K562 (cell line): Measurements from ENCODE around the gene MAN2B1. TPM values are rescaled to one million over a fixed set of nuclear protein-coding genes. Genes with fewer than 3 reads are reported as not detected.

ENCODE experiments used
- ATAC-seq: fragments of 200-7000 bp; cut with Tn5 transposase; 3 replicates; pipeline ENCODE4 v1.9.1; 2020; ENCODE audit warnings: moderate library complexity
- BruUV-seq: library from RNA; stranded (reverse); fragments of 400-500 nt; replicated peaks from 2 replicates; lab custom pipeline; 2021; lab: Mats Ljungman, UMichigan
- CTCF ChIA-PET: fragments of 300-600 bp; formaldehyde crosslinking; extraction: SDS; loops from one replicate; lab custom pipeline; 2021; ENCODE audit warnings: low intra/inter-chr PET ratio; lab: Yijun Ruan, JAX
- POLR2A ChIA-PET: fragments of 300-600, 350-650 bp; sonication (Branson Sonifier 250); formaldehyde crosslinking; extraction: SDS; loops from one replicate; lab custom pipeline; 2021; ENCODE audit warnings: antibody characterized with exemption, inconsistent platforms; lab: Yijun Ruan, JAX
- DNase-seq, 4 experiments: peaks; one replicate each; pipeline versions ENCODE4 v3.0.0 to v3.0.0-alpha.2; 2011 to 2018; ENCODE audit warnings: low spot score in 3 of 4, mixed read lengths in 3 of 4; ENCODE audit errors: extremely low read depth in 1 of 4
- FAIRE-seq: peaks from 2 replicates; lab custom pipeline; 2011; peaks lifted over from hg19 to GRCh38; lab: Jason Lieb, UNC
- H2AFZ ChIP-seq: 2 replicates; pipeline ENCODE4 v1.6.0; 2011; ENCODE audit warnings: low read depth, low read length, control low read depth, inconsistent platforms
- H3K27ac ChIP-seq: fragments of 200-600 bp; 3 replicates; pipeline ENCODE4 v1.8.0; 2011; ENCODE audit warnings: low read depth, mild to moderate bottlenecking, control low read depth, inconsistent platforms, low read length, moderate library complexity, mixed read lengths; ENCODE audit errors: extremely low read depth
- H3K27me3 ChIP-seq, 2 experiments: fragments of 300-600 bp in 1 of 2; 2 replicates in 1 of 2; 3 replicates in 1 of 2; pipeline versions ENCODE4 v1.6.0 to v1.8.0; 2011; ENCODE audit warnings: inconsistent platforms in 2 of 2, low read length in 2 of 2, mild to moderate bottlenecking in 1 of 2, mixed read lengths in 1 of 2, moderate library complexity in 1 of 2; ENCODE audit not compliant: control insufficient read depth in 2 of 2, insufficient read depth in 2 of 2
- H3K36me3 ChIP-seq: fragments of 300-600 bp; 3 replicates; pipeline ENCODE4 v1.8.0; 2011; ENCODE audit warnings: mild to moderate bottlenecking, low read length, inconsistent platforms; ENCODE audit not compliant: control insufficient read depth, insufficient read depth
- H3K4me1 ChIP-seq, 2 experiments: fragments of 200-600 bp in 1 of 2; replicated peaks in 1 of 2; 2 replicates in 1 of 2; 3 replicates in 1 of 2; pipeline versions ENCODE4 v1.5.1 to v1.8.0; 2011; ENCODE audit warnings: inconsistent platforms in 2 of 2, low read length in 2 of 2, mild to moderate bottlenecking in 1 of 2, mixed read lengths in 1 of 2, moderate library complexity in 1 of 2; ENCODE audit not compliant: control insufficient read depth in 2 of 2, insufficient read depth in 2 of 2
- H3K4me2 ChIP-seq: 2 replicates; pipeline ENCODE4 v1.6.1; 2011; ENCODE audit warnings: low read length, control low read depth, inconsistent platforms, mixed read lengths; ENCODE audit not compliant: insufficient read depth
- H3K4me3 ChIP-seq: fragments of 200-600 bp; sonication (generic), shearing (Covaris generic); 2 replicates; pipeline ENCODE4 v1.5.1; 2016; ENCODE audit warnings: control low read depth, inconsistent platforms
- H3K79me2 ChIP-seq: fragments of 200-600 bp; 3 replicates; pipeline ENCODE4 v1.8.0; 2011; ENCODE audit warnings: low read length, inconsistent platforms; ENCODE audit not compliant: control insufficient read depth, insufficient read depth
- H3K9ac ChIP-seq, 2 experiments: 2 replicates each; pipeline versions ENCODE4 v1.6.0 to v1.6.1; 2011; ENCODE audit warnings: low read depth in 2 of 2, low read length in 2 of 2, control low read depth in 1 of 2, inconsistent platforms in 1 of 2, mild to moderate bottlenecking in 1 of 2, mixed read lengths in 1 of 2; ENCODE audit not compliant: insufficient read depth in 1 of 2
- H3K9me1 ChIP-seq: one replicate; pipeline ENCODE4 v1.6.0; 2011; ENCODE audit warnings: inconsistent platforms, mild to moderate bottlenecking, low read length, moderate library complexity; ENCODE audit not compliant: control insufficient read depth, insufficient read depth
- H3K9me3 ChIP-seq: replicated peaks from 2 replicates; pipeline ENCODE4 v1.5.1; 2011; ENCODE audit warnings: low read depth, low read length, inconsistent platforms; ENCODE audit not compliant: control insufficient read depth, insufficient read depth
- H4K20me1 ChIP-seq: replicated peaks from 2 replicates; pipeline ENCODE4 v1.6.1; 2011; ENCODE audit warnings: low read length, inconsistent platforms, mixed read lengths; ENCODE audit not compliant: control insufficient read depth, insufficient read depth
- MED1 ChIP-seq: sonication (generic); formaldehyde crosslinking; IDR thresholded peaks from 2 replicates; pipeline ENCODE4 v1.8.1; 2023; ENCODE audit warnings: missing genetic modification reagents, borderline replicate concordance
- POLR2A ChIP-seq: fragments of 450-650 bp; conservative IDR thresholded peaks from 2 replicates; pipeline ENCODE4 v1.6.1; 2016
- POLR2G ChIP-seq: fragments of 200-400 bp; formaldehyde crosslinking; IDR thresholded peaks from 2 replicates; pipeline ENCODE4 v1.6.1; 2017; ENCODE audit warnings: low read depth, mild to moderate bottlenecking, antibody characterized with exemption, low read length, moderate library complexity
- TFAP4 ChIP-seq: sonication (generic); formaldehyde crosslinking; IDR thresholded peaks from 2 replicates; pipeline ENCODE4 v1.8.0; 2022; ENCODE audit warnings: missing genetic modification reagents, mild to moderate bottlenecking, moderate library complexity, borderline replicate concordance
- ZC3H4 ChIP-seq: sonication (generic); formaldehyde crosslinking; IDR thresholded peaks from 2 replicates; pipeline ENCODE4 v1.9.0; 2021; ENCODE audit warnings: missing genetic modification reagents, borderline replicate concordance
- WGBS: fragments of 100-300 bp; shearing (Covaris generic); methylation state at CpG from one replicate; pipeline ENCODE4 v1.1.6; 2016; ENCODE audit warnings: low coverage, mixed read lengths; ENCODE audit not compliant: insufficient coverage; ENCODE audit errors: missing lambda C conversion rate; 5-methylcytosine and 5-hydroxymethylcytosine counted together
- in situ Hi-C: fragments of 300-500 bp; cut with MboI; formaldehyde crosslinking; loops from 4 replicates; pipeline ENCODE4 v1.15.0; 2018; ENCODE audit warnings: inconsistent platforms, mixed read lengths
- intact Hi-C: fragments of 100-400 bp; cut with micrococcal nuclease; formaldehyde crosslinking; loops from 2 replicates; pipeline ENCODE4 v1.14.2; 2022
- polyA plus RNA-seq, 8 experiments: library from polyadenylated mRNA; depleted of rRNA in 4 of 8; stranded (reverse) in 5 of 8; unstranded in 3 of 8; fragments of >200 nt; fragmentation: Nextera tagmentation in 2 of 8; fragmentation: Illumina TruSeq in 1 of 8; extraction: Ambion mirVana in 2 of 8; extraction: Trizol in 1 of 8; gene quantifications; 2 replicates each; pipeline versions ENCODE4 v1.2.1 to v1.2.3, GENCODE V29; 2011 to 2014; ENCODE audit warnings: inconsistent platforms in 1 of 8, missing spikeins in 1 of 8
- total RNA-seq, 7 experiments: library from RNA; depleted of rRNA in 6 of 7; stranded (reverse); fragments of >200 nt in 6 of 7; fragmentation: Illumina TruSeq in 2 of 7; extraction: Trizol in 2 of 7; gene quantifications; 2 replicates each; pipeline versions ENCODE4 v1.2.1 to v1.2.3, GENCODE V29; 2011 to 2021; ENCODE audit warnings: low replicate concordance in 1 of 7

MAN2B1 gene
- total and polyA plus RNA-seq, 9 of the 15 experiments (the other 6 are each of a cell fraction or from before 2014, with no cell fraction given), result 0.59 to 33.8 (median 11.4) TPM

GRCh38 chr19:12676928-12677327 lies 10.4 kb upstream of the MAN2B1 start:
- Histone ChIP-seq H3K9ac (peak overlapping the region in 1 of 2 experiments; percentile 53; a peak in 1 of 4 replicates), H4K20me1 (no peaks in the 10 kb centered on the region; the same call in none of the 2 replicates), H3K4me1 (peaks cover 0 to 25% of the 10 kb centered on the region in 2 experiments; a peak in 3 of 5 replicates), H3K27me3 (no peaks in the 10 kb centered on the region), H3K9me1 (no peaks in the 10 kb centered on the region), H3K9me3 (no peaks in the 10 kb centered on the region), H3K4me3 (no peak overlapping the region), H3K79me2 (peaks cover 13% of the 10 kb centered on the region), H3K36me3 (peaks cover 75% of the 10 kb centered on the region), H2AFZ (no peak overlapping the region), H3K4me2 (no peak overlapping the region), H3K27ac (no peak overlapping the region)
- 97% methylated on average over 7 of the region's 12 CpGs for WGBS
- CTCF ChIA-PET, result no interaction called here
- POLR2A ChIA-PET, result interaction anchor here (0.5 to 1.6 kb wide), 3 partner anchors 9 to 123 kb away, joined by 4 to 5 read pairs (median 4); no protein-coding TSS in a partner anchor
- no peak for DNase-seq
- no TSS peak for BruUV-seq
- in situ Hi-C loops, result loop anchor here (10.0 kb wide), 1 partner anchor 472 kb away; no protein-coding TSS in a partner anchor
- ATAC-seq, result no peak
- intact Hi-C loops, result no loop called here
- no peak for FAIRE-seq
- no peak for TF ChIP-seq TFAP4 (CRISPR knock-in tag)
- 0 out of 2 replicates have a peak, but pooled peaks have one; percentile 36 for TF ChIP-seq MED1 (CRISPR knock-in tag)
- 0 out of 2 replicates have a peak, but pooled peaks have one; percentile 42 for TF ChIP-seq ZC3H4 (CRISPR knock-in tag)
- TF ChIP-seq POLR2G, result peak; percentile 55
- peak; percentile 40; the same call in 1 of the 2 replicates for TF ChIP-seq POLR2A
